Measurements from ENCODE around the gene RGS9.

RGS9 gene

GRCh38 chr17:65236321-65236720 is 99.2 kb downstream of the RGS9 start:
- TF ChIP-seq GABPA (IDR thresholded peaks at IDR 0.05; ENCODE audit: low read depth), result no peak
- no peak for TF ChIP-seq POLR2AphosphoS5 (IDR thresholded peaks at IDR 0.05; ENCODE audit: low read depth)
- TF ChIP-seq CTCF (IDR thresholded peaks at IDR 0.05; ENCODE audit: insufficient read depth, low read length), result no peak
- DNase-seq (ENCODE audit: low read depth in 1 of 2, low spot score in 1 of 2), result no peak
- Histone ChIP-seq H3K4me3 (replicated peaks; ENCODE audit: insufficient read depth, low read length) (no peak overlapping the region), H3K27me3 (ENCODE audit: insufficient read depth, poor library complexity, severe bottlenecking) (no peaks in the 10 kb centered on the region), H3K27ac (replicated peaks) (no peak overlapping the region)

GRCh38 chr17:65243838-65244625 is 106.9 kb downstream of the RGS9 start:
- H3K4me3 ChIP-seq (replicated peaks; ENCODE audit: insufficient read depth, low read length), result no peak overlapping the region
- TF ChIP-seq SPI1 (IDR thresholded peaks at IDR 0.05; ENCODE audit: borderline replicate concordance, low read depth), result no peak
- TF ChIP-seq CTCF (IDR thresholded peaks at IDR 0.05; ENCODE audit: insufficient read depth, low read length), result no peak
- TF ChIP-seq POLR2AphosphoS5 (IDR thresholded peaks at IDR 0.05; ENCODE audit: low read depth), result no peak
- no peak for TF ChIP-seq REST (IDR thresholded peaks at IDR 0.05; ENCODE audit: insufficient replicate concordance, low read depth)
- TF ChIP-seq GABPA (IDR thresholded peaks at IDR 0.05; ENCODE audit: low read depth), result no peak
- peaks cover 3% of the 10 kb centered on the region for H3K27me3 ChIP-seq (ENCODE audit: insufficient read depth, poor library complexity, severe bottlenecking)
- no peak for DNase-seq (ENCODE audit: low read depth in 1 of 2, low spot score in 1 of 2)
- H3K27ac ChIP-seq (replicated peaks), result no peak overlapping the region

- TF ChIP-seq SPI1 (IDR thresholded peaks at IDR 0.05; ENCODE audit: borderline replicate concordance, low read depth), result no peak
- no peak for TF ChIP-seq CTCF (IDR thresholded peaks at IDR 0.05; ENCODE audit: insufficient read depth, low read length)
- TF ChIP-seq REST (IDR thresholded peaks at IDR 0.05; ENCODE audit: insufficient replicate concordance, low read depth), result no peak
- no peak for TF ChIP-seq GABPA (IDR thresholded peaks at IDR 0.05; ENCODE audit: low read depth)
- Histone ChIP-seq H3K27me3 (ENCODE audit: insufficient read depth, poor library complexity, severe bottlenecking) (peaks cover 3% of the 10 kb centered on the region), H3K27ac (replicated peaks) (no peak overlapping the region), H3K4me3 (replicated peaks; ENCODE audit: insufficient read depth, low read length) (no peak overlapping the region)
- no peak for DNase-seq (ENCODE audit: low read depth in 1 of 2, low spot score in 1 of 2)
These were observed 109.1 kb downstream of the RGS9 start for GRCh38 chr17:65246252-65246651.

- H3K4me3 ChIP-seq (replicated peaks; ENCODE audit: insufficient read depth, low read length), result no peak overlapping the region
- no peaks in the 10 kb centered on the region for H3K27me3 ChIP-seq (ENCODE audit: insufficient read depth, poor library complexity, severe bottlenecking)
- DNase-seq (ENCODE audit: low read depth in 1 of 2, low spot score in 1 of 2), result no peak
- H3K27ac ChIP-seq (replicated peaks), result no peak overlapping the region
- TF ChIP-seq REST (IDR thresholded peaks at IDR 0.05; ENCODE audit: insufficient replicate concordance, low read depth) (no peak), GABPA (IDR thresholded peaks at IDR 0.05; ENCODE audit: low read depth) (no peak), SPI1 (IDR thresholded peaks at IDR 0.05; ENCODE audit: borderline replicate concordance, low read depth) (no peak), POLR2AphosphoS5 (IDR thresholded peaks at IDR 0.05; ENCODE audit: low read depth) (no peak), CTCF (IDR thresholded peaks at IDR 0.05; ENCODE audit: insufficient read depth, low read length) (no peak)
These were observed 112.6 kb downstream of the RGS9 start for GRCh38 chr17:65249774-65250173.

Data from HL-60 (cell line).